ENCODE data around the gene CAB39L.
"Not testable (repeated sequence)": the region's sequence is repeated elsewhere in the genome, so short reads cannot be mapped to it uniquely, and the experiment has no call there.

CAB39L gene

GRCh38 chr13:49310251-49310650 lies 133.6 kb downstream of the CAB39L start:
- DNase-seq (ENCODE audit: low read depth in 2 of 2): no peak

DNA sequence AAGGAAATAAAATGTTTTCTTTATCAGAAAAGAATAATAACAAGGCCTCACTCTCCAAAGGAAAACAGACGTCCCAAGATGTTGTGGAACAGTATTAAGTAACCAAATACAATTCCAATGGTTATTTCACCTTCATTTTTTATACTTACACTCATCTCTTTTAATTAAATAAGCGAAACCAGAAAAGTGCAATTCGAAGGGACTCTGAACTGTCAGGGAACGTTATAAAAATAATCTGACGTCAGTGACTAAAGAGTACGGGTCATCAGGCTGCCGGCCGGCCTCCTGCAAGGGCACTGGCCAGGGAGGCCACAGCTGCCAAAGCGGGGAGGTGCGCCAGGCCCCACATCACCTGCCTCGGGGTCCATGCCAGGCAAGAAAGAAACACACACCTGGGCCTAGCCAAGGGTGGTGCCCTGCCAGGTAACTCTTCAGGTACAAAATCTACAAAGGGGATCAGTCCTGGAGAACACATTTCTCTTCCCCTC lies 134.9 kb downstream of the CAB39L start:
- DNase-seq (ENCODE audit: low read depth in 2 of 2): no peak

GRCh38 chr13:49308097-49308875 lies 135.6 kb downstream of the CAB39L start:
- no peak for DNase-seq (ENCODE audit: low read depth in 2 of 2)

GRCh38 chr13:49307365-49307764 lies 136.5 kb downstream of the CAB39L start:
- no peak for DNase-seq (ENCODE audit: low read depth in 2 of 2)

DNA sequence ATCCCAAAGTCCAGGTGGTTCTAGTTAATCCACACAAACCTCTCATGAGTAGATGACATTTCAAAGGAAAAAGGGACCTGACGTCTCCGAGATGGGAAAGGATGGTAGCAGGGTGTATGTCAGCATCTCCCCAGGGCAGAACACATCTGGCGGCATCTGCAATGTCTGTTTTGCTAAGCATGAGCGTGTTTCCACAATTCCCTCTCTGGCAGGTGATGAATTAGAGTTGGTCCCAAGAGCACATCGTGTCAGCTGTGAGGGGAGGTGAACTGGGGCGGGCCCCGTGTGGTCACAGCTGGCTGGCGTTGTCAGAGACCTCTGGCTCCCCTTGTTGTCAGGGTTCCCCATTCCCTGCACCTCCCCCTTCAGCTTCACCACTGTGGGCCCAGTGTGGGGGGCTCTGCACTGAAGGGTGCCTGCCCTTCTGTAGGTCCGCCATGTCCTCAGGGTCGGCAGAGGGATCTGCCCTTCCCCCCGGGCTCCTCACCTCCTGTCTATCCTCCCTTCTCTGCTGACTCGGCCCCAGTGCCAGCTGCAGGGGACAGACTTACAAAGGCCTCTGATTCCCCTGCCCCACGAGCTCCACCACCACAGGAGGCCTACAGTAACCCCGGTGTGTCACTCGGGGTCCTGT lies 138.0 kb downstream of the CAB39L start:
- DNase-seq (ENCODE audit: low read depth in 2 of 2): no peak

DNA sequence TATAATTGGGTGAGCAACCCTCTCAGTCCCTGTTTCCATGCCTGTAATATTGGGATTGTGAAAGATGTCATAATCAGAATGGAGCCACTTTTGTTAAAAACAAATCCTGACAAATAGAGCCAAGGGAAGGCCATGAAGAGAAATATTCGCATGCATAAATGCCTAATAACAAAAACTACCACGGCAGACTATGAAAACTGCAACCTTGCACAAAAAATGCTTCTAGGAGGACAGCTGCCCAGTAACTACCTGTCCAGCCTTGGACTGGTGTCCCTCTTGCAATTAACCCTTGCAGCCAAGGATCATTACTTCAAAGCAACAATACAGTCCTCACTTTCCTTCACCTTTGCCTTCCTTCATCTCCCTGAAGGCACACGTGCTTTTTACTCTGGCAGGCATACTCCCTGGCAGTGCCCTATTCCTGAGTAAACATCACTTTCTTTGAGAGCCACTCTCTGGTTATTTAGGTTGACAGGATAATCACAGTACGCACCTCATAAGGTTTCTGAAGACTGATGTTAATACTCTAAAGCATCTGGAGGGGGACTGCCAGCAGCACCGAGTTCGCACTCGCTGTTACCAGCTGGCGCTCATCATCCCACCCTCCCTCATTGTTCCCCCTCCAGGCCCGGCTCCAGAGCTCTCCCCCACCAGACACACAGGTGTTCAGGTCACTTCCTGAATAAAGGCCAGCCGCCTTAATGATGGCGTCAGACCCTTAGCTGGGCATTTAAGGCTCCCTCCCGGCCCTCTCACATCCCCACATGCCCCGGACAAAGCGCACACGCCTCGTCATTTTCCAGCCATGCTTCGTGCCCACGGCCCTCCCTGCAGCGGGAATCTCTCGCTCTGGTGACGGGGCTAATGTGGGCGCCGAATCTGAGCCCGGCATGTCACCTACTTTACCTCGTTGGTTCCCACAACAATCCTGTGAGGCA lies 138.8 kb downstream of the CAB39L start:
- DNase-seq (ENCODE audit: low read depth in 2 of 2): no peak

- DNase-seq (ENCODE audit: low read depth in 2 of 2): no peak
Observed at GRCh38 chr13:49304356-49304755, 139.5 kb downstream of the CAB39L start.

GRCh38 chr13:49303533-49304252 lies 140.2 kb downstream of the CAB39L start:
- DNase-seq (ENCODE audit: low read depth in 2 of 2): no peak

- no peak for DNase-seq (ENCODE audit: low read depth in 2 of 2)
Observed at GRCh38 chr13:49302817-49303216, 141.0 kb downstream of the CAB39L start.

- no peak for DNase-seq (ENCODE audit: low read depth in 2 of 2)
Observed at GRCh38 chr13:49302222-49302621, 141.6 kb downstream of the CAB39L start.

- DNase-seq (ENCODE audit: low read depth in 2 of 2): peak; percentile 21 to 34
Observed at GRCh38 chr13:49300739-49301589, 142.9 kb downstream of the CAB39L start.

DNA sequence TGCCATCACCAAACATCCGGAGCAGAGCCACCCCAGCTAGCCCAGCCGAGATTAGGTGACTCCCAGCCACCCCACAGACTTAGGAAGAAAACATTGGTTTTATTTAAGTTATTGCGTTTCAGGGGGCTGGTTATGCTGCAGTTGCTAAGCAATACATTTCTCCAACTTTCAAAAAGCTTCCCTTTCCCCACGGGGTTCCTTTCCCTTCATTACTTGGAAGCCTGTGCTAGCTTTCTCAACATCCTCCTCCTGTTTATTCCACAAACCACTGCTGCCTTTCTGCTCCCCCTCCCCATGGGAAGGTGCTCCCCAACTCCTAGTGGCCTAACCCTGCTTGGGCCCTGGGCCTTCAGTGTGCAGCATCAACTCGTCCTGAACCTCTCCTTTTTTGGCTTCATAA lies 143.6 kb downstream of the CAB39L start:
- no peak for DNase-seq (ENCODE audit: low read depth in 2 of 2)

DNA sequence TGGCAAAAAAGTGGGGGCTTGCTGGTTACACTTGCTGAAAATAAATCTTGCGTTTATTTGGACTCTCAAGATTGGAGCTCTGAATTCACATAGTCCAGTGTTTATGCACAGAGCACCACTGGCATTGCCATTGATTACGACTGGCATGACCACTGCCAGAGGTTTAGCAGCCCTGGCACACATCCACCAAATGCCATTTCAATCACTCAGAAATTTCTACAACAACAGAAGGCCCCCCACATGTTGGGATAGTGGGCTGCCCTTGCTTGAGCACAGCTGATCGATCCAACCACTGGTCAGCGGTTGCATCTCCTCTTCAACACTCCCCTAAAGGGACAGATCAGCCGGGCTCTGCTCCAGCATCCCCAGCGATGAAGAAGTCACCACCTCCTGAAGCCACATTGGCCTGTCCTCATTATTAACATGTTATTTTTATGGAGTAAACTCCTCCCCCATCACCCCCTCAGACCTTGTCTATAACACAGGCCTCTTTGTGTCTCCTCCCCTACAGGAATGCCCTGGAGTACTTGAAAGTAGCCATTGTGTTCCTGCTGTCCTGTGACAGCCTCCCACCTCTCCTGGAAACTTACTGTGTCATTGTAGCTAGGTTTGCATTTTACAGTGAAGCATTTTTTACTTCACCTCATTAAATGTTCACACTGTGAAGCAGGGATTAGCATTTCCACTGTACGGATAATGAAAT lies 144.8 kb downstream of the CAB39L start:
- DNase-seq (ENCODE audit: low read depth in 2 of 2): no peak

- DNase-seq (ENCODE audit: low read depth in 2 of 2): no peak
Observed at GRCh38 chr13:49298416-49298815, 145.4 kb downstream of the CAB39L start.

DNA sequence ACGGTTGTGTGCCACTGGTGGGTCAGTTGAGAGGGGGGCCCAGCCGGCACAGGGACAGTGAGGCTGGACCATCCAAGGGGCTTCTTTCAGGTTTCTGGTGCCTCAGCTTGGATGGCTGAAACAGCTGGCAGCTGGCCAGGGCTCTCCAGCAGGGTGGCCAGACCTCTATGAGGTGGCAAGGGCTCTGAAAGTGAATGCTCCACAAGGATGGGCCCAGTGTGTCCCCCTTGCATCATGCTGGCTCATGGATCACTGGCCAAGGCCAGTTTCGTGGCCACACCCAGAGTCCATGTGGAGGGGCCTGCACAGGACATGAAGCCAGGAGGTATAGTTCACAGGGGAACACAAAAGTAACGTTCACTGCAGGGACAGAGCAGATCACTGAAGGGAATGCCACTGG lies 146.5 kb downstream of the CAB39L start:
- DNase-seq (ENCODE audit: low read depth in 2 of 2): no peak

DNA sequence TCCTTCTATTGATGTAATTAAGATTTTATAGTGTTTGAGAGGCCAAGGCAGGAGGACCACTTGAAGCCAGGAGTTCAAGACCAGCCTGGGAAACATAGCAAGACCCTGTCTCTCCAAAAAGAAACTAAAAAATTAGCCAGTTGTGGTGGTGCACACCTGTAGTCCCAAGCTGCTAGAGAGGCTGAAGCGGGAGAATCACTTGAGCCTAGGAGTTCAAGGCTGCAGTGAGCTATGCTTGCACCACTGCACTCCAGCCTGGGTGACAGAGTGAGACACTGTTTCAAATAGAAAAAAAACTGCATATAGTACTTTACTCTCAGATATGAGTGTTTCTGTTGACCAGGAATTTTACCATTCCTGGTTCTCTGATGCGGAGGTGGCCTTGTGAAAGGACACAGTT lies 147.2 kb downstream of the CAB39L start:
- no peak for DNase-seq (ENCODE audit: low read depth in 2 of 2)

GRCh38 chr13:49295244-49295643 lies 148.6 kb downstream of the CAB39L start:
- no peak for DNase-seq (ENCODE audit: low read depth in 2 of 2)

DNA sequence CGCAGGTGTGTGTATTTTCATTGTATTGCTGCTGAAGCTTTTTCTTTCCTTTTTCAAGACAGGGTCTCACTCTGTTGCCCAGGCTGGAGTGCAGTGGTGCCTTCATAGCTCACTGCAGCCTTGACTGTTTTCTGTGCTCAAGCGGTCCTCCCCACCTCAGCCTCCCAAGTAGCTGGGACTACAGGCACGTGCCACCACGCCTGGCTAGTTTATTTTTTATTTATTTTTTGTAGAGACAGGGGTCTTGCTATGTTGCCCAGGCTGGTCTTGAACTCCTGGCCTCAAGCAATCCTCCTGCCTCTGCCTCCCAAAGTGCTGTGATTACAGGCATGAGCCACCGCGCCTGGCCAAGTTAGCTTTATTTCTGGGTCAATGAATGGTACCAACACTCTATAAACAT lies 149.1 kb downstream of the CAB39L start:
- DNase-seq (ENCODE audit: low read depth in 2 of 2): not testable (repeated sequence)

- DNase-seq (ENCODE audit: low read depth in 2 of 2): peak in 1 of 2 donors; percentile 13
Observed at GRCh38 chr13:49292742-49293486, 150.9 kb downstream of the CAB39L start.
